ENCODE measurements around the gene C8A.

DNA sequence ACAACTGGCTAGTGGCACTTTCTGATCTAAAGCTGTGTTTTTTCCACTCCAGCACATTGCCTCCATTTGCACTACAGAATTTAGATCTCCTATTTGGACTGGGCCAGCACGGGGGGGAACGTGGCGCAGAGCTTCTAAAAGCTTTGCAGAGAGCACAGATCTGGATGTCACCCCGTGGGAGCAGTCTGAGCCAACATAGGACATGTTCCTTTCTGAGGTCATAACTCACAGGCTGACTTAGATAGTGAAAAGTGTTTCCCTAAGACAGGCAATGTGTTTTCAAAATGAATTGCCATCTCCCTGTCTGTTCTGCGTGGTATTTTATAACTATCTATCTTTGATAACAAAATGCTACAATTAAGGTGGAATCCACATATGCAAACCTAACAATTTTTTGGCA lies 3.7 kb upstream of the C8A start:
- no peak for TF ChIP-seq EZH2 (IDR thresholded peaks at IDR 0.05; ENCODE audit: insufficient read depth, poor library complexity, severe bottlenecking)
- no peak for TF ChIP-seq EZH2phosphoT487 (IDR thresholded peaks at IDR 0.05; ENCODE audit: insufficient read depth, low read depth)
